Stimulated activated CD8-positive, alpha-beta memory T cell treated with anti-CD3 and anti-CD28 coated beads, Interleukin-7, amount 100 ng/mL, for 48 hours (primary cell): ENCODE measurements around the gene TASL.
"Not testable (repeated sequence)": the region's sequence is repeated elsewhere in the genome, so short reads cannot be mapped to it uniquely, and the experiment has no call there.

Source experiments
- DNase-seq, 2 donors: peaks; one replicate each; pipeline ENCODE4 v3.0.0-alpha.2; 2020; ENCODE audit warnings: low read depth in 1 of 2; ENCODE audit errors: extremely low read depth in 1 of 2

Gene TASL, protein sequence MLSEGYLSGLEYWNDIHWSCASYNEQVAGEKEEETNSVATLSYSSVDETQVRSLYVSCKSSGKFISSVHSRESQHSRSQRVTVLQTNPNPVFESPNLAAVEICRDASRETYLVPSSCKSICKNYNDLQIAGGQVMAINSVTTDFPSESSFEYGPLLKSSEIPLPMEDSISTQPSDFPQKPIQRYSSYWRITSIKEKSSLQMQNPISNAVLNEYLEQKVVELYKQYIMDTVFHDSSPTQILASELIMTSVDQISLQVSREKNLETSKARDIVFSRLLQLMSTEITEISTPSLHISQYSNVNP

DNA sequence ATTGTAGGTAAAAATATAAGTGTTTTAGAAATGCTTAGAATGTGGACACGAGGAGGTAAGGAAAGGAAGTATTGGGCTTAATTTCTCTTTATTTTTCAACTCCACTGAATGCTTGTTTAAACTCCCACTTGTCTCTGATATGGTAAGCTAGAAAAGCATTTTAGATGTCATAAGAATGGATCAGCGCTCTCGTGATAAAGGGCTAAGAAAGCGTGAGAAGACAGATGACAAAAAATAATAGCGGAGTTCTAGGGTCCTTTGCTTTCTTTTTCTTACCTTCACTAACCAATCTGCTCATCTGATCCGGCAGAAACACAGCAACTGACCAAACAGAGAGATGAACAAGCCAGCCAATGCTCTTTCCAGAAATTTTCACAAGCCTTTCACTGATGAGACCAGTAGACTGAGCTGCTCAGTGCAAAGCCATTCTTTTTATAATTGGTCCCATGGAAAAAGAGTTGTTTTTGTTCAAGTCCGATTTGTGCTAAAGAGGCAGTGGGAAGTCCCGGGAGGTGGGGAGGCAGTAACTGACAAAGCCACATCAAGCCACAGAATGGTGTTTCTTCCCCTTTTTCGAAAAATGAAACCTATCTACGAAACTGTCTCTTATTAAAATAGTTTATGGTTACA, at the start of gene TASL:
TASL (minus strand) TSS at position 405 of the 630 bp plus-strand sequence. CDS start 17,411 bp downstream, outside the sequence.
- no peak for DNase-seq

DNA sequence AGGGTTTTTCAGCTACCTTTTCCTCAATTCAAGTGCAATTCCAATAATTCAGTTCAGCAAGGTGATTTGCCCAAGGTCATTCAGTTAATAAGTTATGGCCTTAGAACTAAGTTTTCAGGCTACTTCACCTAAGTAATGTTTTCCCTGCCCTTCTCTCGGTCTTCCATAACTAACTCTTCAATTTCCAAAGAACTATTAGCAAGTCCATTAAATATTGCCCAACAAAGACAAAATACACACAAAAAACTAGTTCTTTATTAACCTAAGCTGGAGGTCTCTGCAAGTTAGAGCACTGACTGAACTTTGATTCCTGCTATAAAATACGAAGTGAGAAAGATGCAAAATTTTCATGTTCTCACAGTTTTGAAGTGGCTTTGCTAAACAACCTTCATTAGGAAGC, 48.8 kb upstream of the TASL start:
- no peak for DNase-seq

DNA sequence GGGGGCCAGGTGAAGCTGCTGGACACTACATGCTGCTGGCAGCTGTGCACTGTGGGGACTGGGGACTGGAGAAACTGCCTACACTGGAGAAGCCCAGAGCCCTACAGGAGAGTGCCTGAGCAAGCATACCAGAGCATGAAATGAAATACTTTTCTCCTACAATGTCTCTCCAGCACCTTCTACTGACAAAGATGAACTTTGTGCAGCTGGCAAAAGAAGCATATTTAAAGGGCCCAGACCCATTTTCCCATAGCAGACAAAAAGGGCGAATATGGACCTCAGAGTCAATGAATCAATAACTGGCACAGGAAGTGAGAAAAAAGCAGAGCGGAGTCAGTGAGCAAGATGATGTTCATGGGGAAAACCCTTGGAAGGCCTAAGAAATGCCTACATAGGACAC, 44.8 kb upstream of the TASL start:
- DNase-seq = no peak

DNA sequence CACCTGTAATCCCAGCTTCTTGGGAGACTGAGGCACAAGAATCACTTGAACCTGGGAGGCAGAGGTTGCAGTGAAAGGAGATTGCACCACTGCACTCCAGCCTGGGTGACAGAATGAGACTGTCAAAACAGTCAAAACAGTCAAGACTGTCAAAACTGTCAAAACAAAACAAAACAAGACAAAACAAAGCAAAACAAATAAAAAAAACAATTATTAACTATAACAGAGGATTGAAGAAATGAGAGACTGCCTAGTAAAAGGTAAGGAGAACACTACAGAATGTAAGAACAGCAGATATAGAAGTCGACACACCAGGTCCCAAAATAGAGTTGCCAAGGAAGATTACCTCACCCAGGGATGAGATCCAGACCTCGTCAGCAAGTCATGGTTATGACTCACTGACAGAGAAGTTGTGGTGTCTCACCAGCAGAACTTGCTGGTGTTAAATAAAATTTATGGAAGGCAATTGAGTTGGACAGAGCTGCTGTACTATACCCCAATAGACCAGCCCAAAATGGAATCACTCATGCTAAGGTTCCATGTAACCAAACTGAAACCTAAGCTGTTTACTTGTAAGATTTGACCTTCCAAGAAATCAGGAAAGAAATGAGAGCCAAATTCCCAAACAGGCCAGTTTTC, 43.5 kb upstream of the TASL start:
- no peak for DNase-seq

DNA sequence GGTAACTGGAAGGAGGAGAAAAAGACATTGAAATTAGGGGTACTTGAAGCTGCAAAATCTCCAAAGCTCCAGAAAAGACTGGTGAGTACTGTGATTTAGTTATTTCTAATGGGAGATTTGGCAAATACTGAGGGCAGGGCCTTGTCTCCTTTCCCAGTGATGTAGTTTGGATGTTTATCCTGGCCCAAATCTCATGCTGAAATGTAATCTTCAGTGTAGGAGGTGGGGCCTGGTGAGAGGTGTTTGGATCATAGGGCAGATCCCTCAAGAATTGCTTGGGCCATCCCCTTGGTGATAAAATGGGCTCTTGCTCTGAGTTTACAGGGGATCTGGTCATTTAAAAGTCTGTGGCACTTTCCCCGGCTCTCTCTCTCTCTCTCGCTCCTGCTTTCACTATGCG, 42.6 kb upstream of the TASL start:
- no peak for DNase-seq

DNA sequence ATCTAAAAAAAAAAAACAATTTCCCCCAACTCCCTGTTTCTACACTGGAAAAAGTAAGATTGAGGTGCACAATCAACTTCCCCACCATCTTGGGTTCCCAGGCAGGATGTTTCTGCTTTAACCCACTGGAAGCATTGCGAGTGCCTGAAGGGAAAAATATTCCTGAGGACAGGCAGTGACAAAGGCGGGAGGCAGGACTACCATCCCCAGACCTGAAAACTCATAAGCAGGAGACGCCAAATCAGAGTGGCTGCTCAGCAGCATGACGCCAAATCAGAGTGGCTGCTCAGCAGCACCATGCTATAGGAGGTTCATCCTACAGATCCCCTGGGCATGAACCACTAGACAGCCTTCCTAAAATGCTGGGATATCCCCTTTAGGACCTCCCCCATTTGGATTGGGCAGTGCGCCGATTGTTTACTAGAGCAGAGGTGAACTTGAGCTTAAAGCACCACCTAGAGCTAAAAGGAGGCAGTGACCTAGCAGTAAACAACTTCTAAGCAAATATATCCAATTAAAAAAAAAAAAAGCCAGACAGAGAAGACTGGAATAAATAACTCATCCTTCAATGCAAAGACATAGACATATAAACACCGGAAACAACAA, 40.7 kb upstream of the TASL start:
- DNase-seq = no peak

DNA sequence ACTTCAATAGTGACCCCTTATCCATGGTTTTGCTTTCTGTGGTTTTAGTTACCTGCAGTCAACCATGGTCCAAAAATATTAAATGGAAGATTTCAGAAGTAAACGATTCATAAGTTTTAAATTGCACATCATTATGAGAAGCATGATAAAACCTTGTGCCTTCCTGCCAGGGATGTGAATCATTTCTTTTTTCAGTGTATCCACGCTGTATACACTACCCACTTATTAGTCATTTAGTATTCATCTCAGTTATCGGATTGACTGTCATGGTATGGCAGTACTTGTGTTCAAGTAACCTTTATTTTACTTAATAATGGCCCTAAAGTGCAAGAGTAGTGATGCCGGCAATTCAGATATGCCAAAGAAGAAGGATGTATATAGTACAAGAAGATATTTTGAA, 37.7 kb upstream of the TASL start:
- DNase-seq = no peak

DNA sequence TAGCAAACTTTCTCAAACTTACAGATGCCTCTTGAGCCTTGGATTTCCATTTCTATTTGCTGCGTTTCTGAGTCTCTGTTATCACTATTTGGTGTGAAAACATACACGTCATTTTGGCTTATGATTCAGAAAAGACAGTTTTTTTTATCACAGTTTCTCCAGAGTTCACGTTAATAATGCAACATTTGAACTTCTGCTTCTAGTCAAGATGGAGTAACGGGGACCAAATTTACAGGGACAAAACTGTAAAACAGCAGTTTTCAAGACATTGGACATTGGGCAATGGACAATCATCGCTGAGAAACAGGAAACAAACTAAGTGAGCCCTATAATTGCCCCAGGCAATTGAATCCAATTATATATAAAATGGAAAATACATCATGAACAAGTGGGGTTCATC, 36.2 kb upstream of the TASL start:
- no peak for DNase-seq

DNA sequence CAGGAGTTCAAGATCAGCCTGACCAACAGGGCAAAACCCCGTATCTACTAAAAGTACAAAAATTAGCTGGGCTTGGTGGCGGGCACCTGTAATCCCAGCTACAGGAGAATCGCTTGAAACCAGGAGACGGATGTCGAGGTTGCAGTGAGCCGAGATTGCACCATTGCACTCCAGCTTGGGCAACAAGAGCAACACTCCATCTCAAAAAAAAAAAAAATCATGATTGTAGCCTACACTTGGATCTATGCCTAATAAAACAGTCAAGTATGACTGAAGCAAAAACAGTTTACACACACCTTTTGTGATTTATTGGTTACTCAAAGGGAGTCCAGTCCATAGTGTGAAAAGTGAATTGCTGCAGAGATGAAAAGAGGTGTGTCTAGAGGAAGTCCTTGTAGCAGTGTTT, 34.7 kb upstream of the TASL start:
- no peak for DNase-seq

DNA sequence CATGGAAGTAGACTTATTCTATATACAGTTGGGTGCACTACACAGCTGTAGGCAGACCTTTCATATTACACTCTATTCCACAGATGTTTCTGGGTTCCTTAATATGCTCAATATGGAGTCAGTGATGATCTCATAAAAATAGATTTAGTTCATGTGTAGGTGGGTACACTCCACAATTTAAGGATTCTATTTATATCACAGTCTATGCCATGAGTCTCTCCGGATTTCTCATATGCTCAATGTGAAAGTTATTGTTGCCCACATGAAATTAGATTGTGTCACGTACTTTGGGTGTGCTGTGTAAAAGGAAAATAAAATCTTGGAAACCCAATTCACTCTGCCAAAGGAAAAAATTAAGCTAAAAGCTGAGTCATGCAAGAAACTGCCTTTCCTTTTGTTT, 32.5 kb upstream of the TASL start:
- DNase-seq = no peak

DNA sequence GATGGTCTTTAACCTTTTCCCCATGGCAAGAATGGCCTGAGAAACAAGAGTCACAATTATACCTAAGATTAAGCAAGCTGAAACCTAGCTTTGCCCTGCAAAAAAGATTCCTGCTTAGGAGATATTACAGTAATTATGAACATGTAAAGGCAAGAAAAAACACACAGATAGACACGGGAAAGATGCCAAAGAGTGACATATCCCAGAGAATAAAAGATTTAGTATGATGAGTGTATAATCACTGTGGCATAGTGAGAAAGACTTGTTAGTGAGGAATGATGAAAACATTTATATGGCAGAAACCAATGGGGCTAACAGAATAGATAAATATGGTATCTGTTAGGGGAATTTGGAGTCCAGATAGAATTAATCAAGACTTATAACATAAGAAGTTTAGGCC, 29.6 kb upstream of the TASL start:
- DNase-seq = no peak

DNA sequence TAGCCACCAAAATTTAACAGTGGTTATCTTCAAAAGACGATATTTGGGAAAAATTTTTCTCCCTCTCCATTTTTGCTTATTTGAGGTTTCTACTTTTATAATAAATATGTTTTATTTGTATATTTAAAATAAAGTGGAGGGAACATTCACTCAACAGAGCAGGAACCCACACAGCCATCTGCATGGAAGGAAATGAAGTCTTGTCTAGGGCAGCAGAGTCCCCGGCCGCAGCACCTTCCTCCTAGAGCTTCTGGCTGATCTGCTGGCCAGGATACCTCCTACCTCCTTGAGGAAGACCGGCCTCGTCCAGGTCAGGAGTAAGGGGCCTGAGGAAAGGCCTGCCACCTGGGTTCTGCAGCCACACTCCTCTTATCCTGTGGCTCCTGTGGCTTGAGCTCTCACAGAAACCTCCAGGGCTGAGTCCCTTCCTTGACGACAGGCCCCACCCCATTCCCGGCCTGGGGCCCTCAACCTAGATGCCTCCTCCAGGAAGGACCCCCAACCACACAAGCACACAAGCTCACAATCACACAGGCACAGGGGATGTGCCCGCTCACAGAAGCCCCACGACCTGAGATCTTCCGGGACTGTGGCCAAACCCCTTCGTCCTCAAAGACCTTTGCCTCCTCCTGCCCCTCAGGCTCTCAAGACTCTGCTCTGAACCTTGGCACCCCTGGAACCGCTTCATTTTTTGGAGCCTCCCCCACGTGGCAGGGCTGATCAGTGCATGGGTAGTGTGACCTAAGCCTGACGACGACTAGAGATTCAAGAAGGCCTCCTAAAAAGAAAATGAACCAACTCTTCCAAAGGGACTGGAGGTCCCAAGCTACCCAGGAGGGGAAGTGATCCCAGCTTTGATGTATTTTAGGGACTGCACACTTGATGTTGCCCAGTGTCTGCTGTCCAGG, 23.0 kb upstream of the TASL start:
- not testable (repeated sequence) for DNase-seq

DNA sequence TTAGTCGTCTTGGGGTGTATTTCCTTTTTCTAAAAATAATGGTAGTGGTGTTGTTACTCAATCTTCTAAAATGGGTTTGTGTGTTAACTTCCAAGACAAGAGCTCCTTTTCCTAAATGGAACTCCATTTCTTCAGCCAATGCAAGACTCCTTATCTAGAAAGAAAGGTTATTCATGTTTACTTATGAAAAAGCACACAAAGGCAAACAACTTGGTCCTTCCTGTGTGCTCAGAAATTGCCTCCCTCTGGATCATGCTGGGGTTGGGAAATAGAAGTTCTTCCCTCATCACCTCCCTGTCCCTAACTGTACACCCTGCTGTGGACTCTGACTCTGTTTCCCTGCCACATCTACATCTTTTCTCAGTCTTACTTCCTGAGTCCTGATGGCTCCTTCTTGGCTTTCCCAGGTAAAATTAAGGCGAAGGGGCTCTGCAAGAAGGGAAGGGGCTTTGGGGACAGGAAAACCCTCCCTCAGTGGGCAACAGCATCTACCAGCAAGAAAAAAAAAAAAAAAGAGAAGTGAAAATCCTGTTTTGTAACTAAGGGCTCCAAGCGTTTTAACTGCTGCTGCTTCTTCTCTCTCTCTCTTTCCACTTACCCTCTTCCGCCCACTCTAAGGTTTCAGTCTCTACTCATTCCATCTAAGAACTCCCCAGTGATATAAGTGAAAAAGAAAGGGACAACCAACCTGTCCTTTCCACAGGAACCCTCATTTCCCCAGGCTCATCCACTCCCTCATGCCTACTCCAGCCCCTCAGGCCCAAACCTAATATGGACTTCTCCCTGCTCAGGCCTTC, 19.8 kb upstream of the TASL start:
- DNase-seq = no peak

DNA sequence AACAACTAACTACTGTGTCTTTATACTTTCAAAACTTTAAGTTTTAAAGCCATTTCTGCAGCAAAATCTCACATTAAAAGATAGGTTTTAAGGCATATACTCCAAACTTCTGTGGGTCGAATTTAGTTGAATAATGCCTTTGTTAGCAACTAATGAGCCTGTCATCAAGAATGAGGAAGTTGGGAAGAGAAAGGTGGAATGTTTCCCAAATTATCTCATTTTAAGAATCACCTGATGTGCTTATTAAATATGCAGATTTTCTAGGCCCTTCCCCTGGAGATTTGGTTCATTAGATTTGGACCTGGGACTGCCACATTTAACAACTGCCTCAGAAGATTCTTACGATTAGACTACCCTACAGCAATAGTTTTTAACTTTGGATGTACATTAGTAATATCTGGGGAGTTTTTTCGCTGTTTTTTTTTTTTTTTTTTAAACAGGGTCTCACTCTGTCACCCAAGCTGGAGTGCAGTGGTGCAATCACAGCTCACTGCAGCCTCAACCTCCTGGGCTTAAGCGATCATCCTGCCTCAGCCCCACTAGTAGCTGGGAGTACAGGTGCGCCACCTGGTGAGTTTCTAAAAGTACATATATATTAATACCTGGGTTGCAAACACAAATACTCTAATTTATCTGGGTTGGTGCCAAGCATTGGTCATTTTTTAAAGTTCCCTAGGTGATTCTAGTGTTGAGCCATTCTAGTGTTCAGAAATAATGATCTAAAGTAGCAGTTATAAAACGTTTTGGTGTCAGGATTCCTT, 16.1 kb upstream of the TASL start:
- DNase-seq = no peak

DNA sequence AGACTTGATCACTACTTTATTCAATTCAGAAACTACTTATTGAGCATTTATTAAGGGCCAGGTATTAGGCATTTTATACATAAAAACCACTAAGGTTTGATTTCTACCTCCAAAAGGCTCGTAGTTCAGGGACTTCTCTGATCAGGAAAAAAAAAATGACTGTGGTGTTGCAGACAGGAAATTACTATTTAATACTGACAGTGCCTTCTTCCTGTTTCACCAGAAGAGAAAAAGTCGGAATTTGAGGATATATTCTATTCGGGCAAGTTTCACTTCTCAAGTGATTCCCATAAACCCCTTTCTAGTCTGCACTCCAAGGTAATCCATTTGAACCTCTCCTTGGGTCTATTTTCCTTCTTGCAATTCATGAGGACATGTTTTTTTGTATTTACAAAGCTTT, 15.3 kb upstream of the TASL start:
- no peak for DNase-seq

DNA sequence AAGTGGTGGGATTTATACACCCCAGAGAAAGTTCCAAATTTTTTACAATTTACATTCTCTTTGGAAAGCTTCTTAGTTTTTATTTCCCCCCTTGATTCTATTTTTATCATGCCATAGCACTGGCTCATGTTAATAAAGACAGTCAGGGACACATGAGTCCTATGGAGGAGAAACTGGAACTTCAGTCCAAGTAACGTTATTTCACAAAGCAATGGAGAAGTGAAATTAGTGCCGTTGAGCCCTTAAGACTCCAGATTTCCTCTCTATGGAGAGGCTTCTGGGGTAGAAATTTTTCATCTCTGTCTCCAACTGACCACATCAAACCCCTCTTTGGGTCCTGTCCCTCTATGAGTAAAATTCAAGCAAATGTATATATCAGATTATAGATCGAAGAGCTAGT, 12.8 kb upstream of the TASL start:
- no peak for DNase-seq

DNA sequence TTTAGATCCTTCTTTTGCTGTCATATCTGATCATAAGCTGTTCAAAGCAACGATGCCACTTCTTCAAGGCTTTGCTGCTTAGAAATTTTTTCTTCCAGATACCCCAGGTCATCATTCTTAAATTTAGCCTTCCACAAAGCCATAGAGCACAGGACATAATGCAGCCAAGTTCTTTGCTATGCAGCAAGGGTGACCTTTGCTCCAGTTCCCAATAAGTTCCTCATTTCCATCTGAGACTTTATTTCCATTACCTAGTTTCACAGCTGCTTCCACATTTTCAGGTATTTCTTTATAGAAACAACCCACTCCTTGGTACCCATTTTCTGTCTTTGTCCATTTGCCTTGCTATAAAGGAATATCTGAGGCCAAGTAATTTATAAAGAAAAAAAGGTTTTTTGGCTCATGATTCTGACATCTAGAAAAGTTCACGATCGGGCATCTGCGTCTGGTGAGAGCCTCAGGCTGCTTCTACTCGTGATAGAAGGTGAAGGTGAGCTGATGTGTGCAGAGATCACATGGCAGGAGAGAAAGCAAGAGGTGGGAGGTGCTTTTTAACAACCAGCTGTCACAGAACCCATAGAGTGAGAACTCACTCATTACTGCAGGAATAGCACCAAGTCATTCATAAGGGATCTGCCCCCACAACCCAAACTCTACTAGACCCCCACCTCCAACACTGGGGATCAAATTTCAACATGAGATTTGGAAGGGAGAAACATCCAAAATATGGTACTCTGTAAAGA, 11.8 kb upstream of the TASL start:
- DNase-seq = no peak

DNA sequence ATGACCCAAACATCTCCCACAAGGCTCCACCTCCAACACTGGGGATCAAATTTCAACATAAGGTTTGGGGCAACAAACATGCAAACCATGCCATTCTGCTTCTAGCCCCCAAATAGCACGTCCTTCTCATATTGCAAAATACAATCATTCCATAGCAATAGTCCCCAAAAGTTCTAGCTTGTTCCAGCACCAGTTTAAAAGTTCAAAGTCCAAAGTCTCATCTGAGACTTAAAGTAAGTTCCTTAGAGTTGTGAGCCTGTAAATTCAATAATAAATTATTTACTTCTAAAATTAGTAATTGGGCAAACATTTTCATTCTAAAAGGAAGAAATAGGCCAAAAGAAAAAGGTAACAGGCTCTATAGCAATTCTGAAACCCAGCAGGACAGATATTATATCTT, 8.9 kb upstream of the TASL start:
- no peak for DNase-seq

DNA sequence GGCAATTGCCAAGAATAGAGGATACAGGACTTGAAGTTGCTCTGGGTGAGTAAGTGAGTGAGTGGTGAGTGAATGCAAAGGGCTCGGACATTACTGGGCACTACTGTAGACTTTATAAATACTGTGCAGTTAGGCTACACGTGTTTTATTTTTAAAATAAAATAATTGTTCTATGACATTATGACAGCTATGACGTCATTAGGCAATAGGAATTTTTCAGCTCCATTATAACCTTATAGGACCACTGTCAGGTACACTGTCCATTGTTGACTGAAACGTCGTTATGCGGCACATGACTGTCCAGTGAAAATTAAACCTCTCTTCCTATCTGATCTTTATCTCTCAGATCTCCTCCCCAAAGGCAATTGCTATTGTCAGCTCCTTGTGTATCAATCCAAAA, 5.1 kb upstream of the TASL start:
- no peak for DNase-seq
